Right lobe of liver (tissue), 4 donors: Measurements from ENCODE around the gene SLC17A9.

Experiments
- CTCF ChIP-seq, 4 donors: fragments of 200-600 bp in 3 of 4; fragments of 450-650 bp in 1 of 4; IDR thresholded peaks; one replicate each; pipeline versions ENCODE4 v1.5.1 to v1.8.0; 2016 to 2022; ENCODE audit warnings: antibody characterized with exemption in 4 of 4, mild to moderate bottlenecking in 2 of 4
- POLR2A ChIP-seq: fragments of 450-650 bp; IDR thresholded peaks from one replicate; pipeline ENCODE4 v1.6.1; 2017; ENCODE audit warnings: antibody characterized with exemption, mild to moderate bottlenecking
- donor health status: DM: no; HTN: no; CAD: no.
- donor health status: DM: no; HTN: no; CAD: no.
- donor health status: DM: no; HTN: yes; CAD: no.

DNA sequence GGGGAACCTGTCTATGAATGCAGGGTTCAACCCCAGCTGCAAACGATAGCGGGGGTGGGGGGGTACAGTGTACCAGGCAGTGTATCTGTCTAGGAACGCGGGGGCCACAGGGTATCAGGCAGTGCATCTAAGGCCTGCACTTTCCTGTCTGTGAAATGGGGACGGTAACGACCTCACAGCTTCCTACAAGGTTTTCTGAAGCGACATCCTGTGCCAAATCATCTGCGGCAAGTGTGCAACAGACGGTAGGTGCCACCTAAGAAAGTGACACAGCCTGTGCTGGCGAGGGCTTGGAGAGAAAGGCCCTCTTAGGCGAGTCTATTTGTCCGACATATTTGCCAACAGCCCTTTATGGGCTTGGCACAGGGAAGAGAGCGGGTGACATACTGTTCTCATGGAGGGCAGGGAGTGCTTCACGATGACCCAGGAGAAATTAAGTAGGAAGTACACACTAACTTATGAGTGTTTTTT is 30.0 kb upstream of the SLC17A9 start:
- TF ChIP-seq CTCF (IDR thresholded peaks at IDR 0.05) (no peak), POLR2A (no peak)
